ENCODE measurements around the gene CELF2.

The CELF2 gene

GRCh38 chr10:11280187-11280932 lies 262.7 kb downstream of the CELF2 start:
- Histone ChIP-seq H3K4me1 (ENCODE audit: control insufficient read depth, insufficient read depth, low read length, unreplicated experiment) (no peaks in the 10 kb centered on the region), H3K4me3 (ENCODE audit: low read depth, low read length) (no peak overlapping the region), H3K36me3 (ENCODE audit: insufficient read depth, low read length) (no peaks in the 10 kb centered on the region), H3K79me2 (ENCODE audit: control insufficient read depth, insufficient read depth, low read length, unreplicated experiment) (no peaks in the 10 kb centered on the region), H3K27ac (ENCODE audit: low read depth, low read length) (no peak overlapping the region), H2AFZ (ENCODE audit: low read length, unreplicated experiment) (no peak overlapping the region), H3K27me3 (ENCODE audit: insufficient read depth, low read length) (no peaks in the 10 kb centered on the region)

- Histone ChIP-seq H3K36me3 (ENCODE audit: insufficient read depth, low read length) (no peaks in the 10 kb centered on the region), H3K27me3 (ENCODE audit: insufficient read depth, low read length) (no peaks in the 10 kb centered on the region), H3K79me2 (ENCODE audit: control insufficient read depth, insufficient read depth, low read length, unreplicated experiment) (no peaks in the 10 kb centered on the region), H3K4me3 (ENCODE audit: low read depth, low read length) (no peak overlapping the region), H3K4me1 (ENCODE audit: control insufficient read depth, insufficient read depth, low read length, unreplicated experiment) (no peaks in the 10 kb centered on the region), H2AFZ (ENCODE audit: low read length, unreplicated experiment) (no peak overlapping the region), H3K27ac (ENCODE audit: low read depth, low read length) (no peak overlapping the region)
Measured at GRCh38 chr10:11282156-11282555, 264.5 kb downstream of the CELF2 start.

GRCh38 chr10:11282661-11283060 lies 265.0 kb downstream of the CELF2 start:
- no peak overlapping the region for H3K4me3 ChIP-seq (ENCODE audit: low read depth, low read length)
- H3K36me3 ChIP-seq (ENCODE audit: insufficient read depth, low read length), result no peaks in the 10 kb centered on the region
- H3K27me3 ChIP-seq (ENCODE audit: insufficient read depth, low read length), result no peaks in the 10 kb centered on the region
- no peaks in the 10 kb centered on the region for H3K4me1 ChIP-seq (ENCODE audit: control insufficient read depth, insufficient read depth, low read length, unreplicated experiment)
- H3K79me2 ChIP-seq (ENCODE audit: control insufficient read depth, insufficient read depth, low read length, unreplicated experiment), result no peaks in the 10 kb centered on the region
- no peak overlapping the region for H2AFZ ChIP-seq (ENCODE audit: low read length, unreplicated experiment)
- no peak overlapping the region for H3K27ac ChIP-seq (ENCODE audit: low read depth, low read length)

- no peak overlapping the region for H3K4me3 ChIP-seq (ENCODE audit: low read depth, low read length)
- no peaks in the 10 kb centered on the region for H3K4me1 ChIP-seq (ENCODE audit: control insufficient read depth, insufficient read depth, low read length, unreplicated experiment)
- H3K79me2 ChIP-seq (ENCODE audit: control insufficient read depth, insufficient read depth, low read length, unreplicated experiment), result no peaks in the 10 kb centered on the region
- H3K36me3 ChIP-seq (ENCODE audit: insufficient read depth, low read length), result no peaks in the 10 kb centered on the region
- H3K27ac ChIP-seq (ENCODE audit: low read depth, low read length), result no peak overlapping the region
- no peaks in the 10 kb centered on the region for H3K27me3 ChIP-seq (ENCODE audit: insufficient read depth, low read length)
- no peak overlapping the region for H2AFZ ChIP-seq (ENCODE audit: low read length, unreplicated experiment)
Measured at GRCh38 chr10:11284291-11285085, 266.8 kb downstream of the CELF2 start.

- H3K4me3 ChIP-seq (ENCODE audit: low read depth, low read length), result no peak overlapping the region
- H3K4me1 ChIP-seq (ENCODE audit: control insufficient read depth, insufficient read depth, low read length, unreplicated experiment), result no peaks in the 10 kb centered on the region
- no peaks in the 10 kb centered on the region for H3K27me3 ChIP-seq (ENCODE audit: insufficient read depth, low read length)
- H2AFZ ChIP-seq (ENCODE audit: low read length, unreplicated experiment), result no peak overlapping the region
- H3K79me2 ChIP-seq (ENCODE audit: control insufficient read depth, insufficient read depth, low read length, unreplicated experiment), result no peaks in the 10 kb centered on the region
- H3K36me3 ChIP-seq (ENCODE audit: insufficient read depth, low read length), result no peaks in the 10 kb centered on the region
- no peak overlapping the region for H3K27ac ChIP-seq (ENCODE audit: low read depth, low read length)
Measured at GRCh38 chr10:11285171-11285570, 267.5 kb downstream of the CELF2 start.

GRCh38 chr10:11286261-11286852 lies 268.7 kb downstream of the CELF2 start:
- Histone ChIP-seq H3K4me1 (ENCODE audit: control insufficient read depth, insufficient read depth, low read length, unreplicated experiment) (no peaks in the 10 kb centered on the region), H3K27me3 (ENCODE audit: insufficient read depth, low read length) (no peaks in the 10 kb centered on the region), H3K4me3 (ENCODE audit: low read depth, low read length) (no peak overlapping the region), H2AFZ (ENCODE audit: low read length, unreplicated experiment) (no peak overlapping the region), H3K27ac (ENCODE audit: low read depth, low read length) (no peak overlapping the region), H3K79me2 (ENCODE audit: control insufficient read depth, insufficient read depth, low read length, unreplicated experiment) (no peaks in the 10 kb centered on the region), H3K36me3 (ENCODE audit: insufficient read depth, low read length) (no peaks in the 10 kb centered on the region)

- no peak overlapping the region for H2AFZ ChIP-seq (ENCODE audit: low read length, unreplicated experiment)
- no peaks in the 10 kb centered on the region for H3K4me1 ChIP-seq (ENCODE audit: control insufficient read depth, insufficient read depth, low read length, unreplicated experiment)
- H3K79me2 ChIP-seq (ENCODE audit: control insufficient read depth, insufficient read depth, low read length, unreplicated experiment), result no peaks in the 10 kb centered on the region
Measured at GRCh38 chr10:11288302-11288701, 270.6 kb downstream of the CELF2 start.

GRCh38 chr10:11290156-11290890 lies 272.7 kb downstream of the CELF2 start:
- Histone ChIP-seq H3K4me1 (ENCODE audit: control insufficient read depth, insufficient read depth, low read length, unreplicated experiment) (peaks cover 10% of the 10 kb centered on the region), H3K79me2 (ENCODE audit: control insufficient read depth, insufficient read depth, low read length, unreplicated experiment) (no peaks in the 10 kb centered on the region), H2AFZ (ENCODE audit: low read length, unreplicated experiment) (no peak overlapping the region), H3K27ac (ENCODE audit: low read depth, low read length) (no peak overlapping the region), H3K36me3 (ENCODE audit: insufficient read depth, low read length) (no peaks in the 10 kb centered on the region), H3K4me3 (ENCODE audit: low read depth, low read length) (no peak overlapping the region), H3K27me3 (ENCODE audit: insufficient read depth, low read length) (no peaks in the 10 kb centered on the region)

More at GRCh38 chr10:11288302-11288701, 270.6 kb downstream of the CELF2 start:
- H3K27ac ChIP-seq (ENCODE audit: low read depth, low read length), result no peak overlapping the region
- H3K27me3 ChIP-seq (ENCODE audit: insufficient read depth, low read length), result no peaks in the 10 kb centered on the region
- no peak overlapping the region for H3K4me3 ChIP-seq (ENCODE audit: low read depth, low read length)
- no peaks in the 10 kb centered on the region for H3K36me3 ChIP-seq (ENCODE audit: insufficient read depth, low read length)

- Histone ChIP-seq H3K4me1 (ENCODE audit: control insufficient read depth, insufficient read depth, low read length, unreplicated experiment) (peaks cover 17% of the 10 kb centered on the region), H3K27me3 (ENCODE audit: insufficient read depth, low read length) (no peaks in the 10 kb centered on the region), H2AFZ (ENCODE audit: low read length, unreplicated experiment) (no peak overlapping the region), H3K36me3 (ENCODE audit: insufficient read depth, low read length) (no peaks in the 10 kb centered on the region), H3K79me2 (ENCODE audit: control insufficient read depth, insufficient read depth, low read length, unreplicated experiment) (no peaks in the 10 kb centered on the region), H3K27ac (ENCODE audit: low read depth, low read length) (no peak overlapping the region), H3K4me3 (ENCODE audit: low read depth, low read length) (no peak overlapping the region)
Measured at GRCh38 chr10:11292576-11293302, 275.1 kb downstream of the CELF2 start.

- Histone ChIP-seq H2AFZ (ENCODE audit: low read length, unreplicated experiment) (no peak overlapping the region), H3K27me3 (ENCODE audit: insufficient read depth, low read length) (no peaks in the 10 kb centered on the region), H3K27ac (ENCODE audit: low read depth, low read length) (no peak overlapping the region), H3K4me3 (ENCODE audit: low read depth, low read length) (no peak overlapping the region), H3K4me1 (ENCODE audit: control insufficient read depth, insufficient read depth, low read length, unreplicated experiment) (peaks cover 23% of the 10 kb centered on the region), H3K36me3 (ENCODE audit: insufficient read depth, low read length) (no peaks in the 10 kb centered on the region), H3K79me2 (ENCODE audit: control insufficient read depth, insufficient read depth, low read length, unreplicated experiment) (no peaks in the 10 kb centered on the region)
Measured at GRCh38 chr10:11293332-11293731, 275.7 kb downstream of the CELF2 start.

All from ACC112 (cell line).